HG03060 (cell line): Measurements from ENCODE around the gene TRAK2.
A peak's percentile ranks its signal among the peaks of the same experiment; 100 is the strongest.

Experiments used
- ATAC-seq: cut with Tn5 transposase; IDR thresholded peaks from one replicate; pipeline ENCODE4 v1.9.1; 2021; ENCODE audit warnings: low read depth, moderate number of reproducible peaks; ENCODE audit not compliant: unreplicated experiment

The TRAK2 gene

GRCh38 chr2:201363857-201364560 is 87.2 kb downstream of the TRAK2 start:
- ATAC-seq = no peak

- no peak for ATAC-seq
These were observed 88.9 kb downstream of the TRAK2 start for GRCh38 chr2:201362396-201362795.

- no peak for ATAC-seq
These were observed 90.1 kb downstream of the TRAK2 start for GRCh38 chr2:201361078-201361733.

- ATAC-seq = no peak
These were observed 91.0 kb downstream of the TRAK2 start for GRCh38 chr2:201360256-201360655.

- ATAC-seq = no peak
These were observed 92.6 kb downstream of the TRAK2 start for GRCh38 chr2:201358684-201359083.

- no peak for ATAC-seq
These were observed 94.0 kb downstream of the TRAK2 start, which contains the start of gene FLACC1 for GRCh38 chr2:201357221-201357620. Gene FLACC1 (minus strand): TSS chr2:201357345. CDS start chr2:201351404, 5,941 bp downstream.

GRCh38 chr2:201353116-201353515 is 98.1 kb downstream of the TRAK2 start:
- no peak for ATAC-seq

GRCh38 chr2:201350879-201351278 is 100.4 kb downstream of the TRAK2 start:
- no peak for ATAC-seq

- ATAC-seq = no peak
These were observed 101.7 kb downstream of the TRAK2 start for GRCh38 chr2:201349601-201350000.

- no peak for ATAC-seq
These were observed 102.5 kb downstream of the TRAK2 start for GRCh38 chr2:201348758-201349157.

- ATAC-seq = no peak
These were observed 104.1 kb downstream of the TRAK2 start for GRCh38 chr2:201347138-201347537.

GRCh38 chr2:201345625-201346213 is 105.5 kb downstream of the TRAK2 start:
- ATAC-seq = no peak

GRCh38 chr2:201344663-201345366 is 106.4 kb downstream of the TRAK2 start:
- peak; percentile 81 for ATAC-seq

GRCh38 chr2:201343559-201343958 is 107.7 kb downstream of the TRAK2 start:
- ATAC-seq = no peak

GRCh38 chr2:201342923-201343322 is 108.3 kb downstream of the TRAK2 start:
- ATAC-seq = no peak

GRCh38 chr2:201329409-201329808 is 121.8 kb downstream of the TRAK2 start:
- ATAC-seq = no peak

- no peak for ATAC-seq
These were observed 123.6 kb downstream of the TRAK2 start for GRCh38 chr2:201327678-201328077.
